Measurements from ENCODE around the gene FIGN. TPM values are rescaled to one million over a fixed set of nuclear protein-coding genes. Genes with fewer than 3 reads are reported as not detected.

Gene FIGN
- total and polyA plus RNA-seq, 9 of the 15 experiments (the other 6 are each of a cell fraction or from before 2014, with no cell fraction given) = 0.02 TPM; not detected in 8

GRCh38 chr2:163610817-163611556, 124.8 kb downstream of the FIGN start:
- WGBS (ENCODE audit: insufficient coverage, low coverage, missing lambda C conversion rate) = 3% methylated on average over 13 of the region's 13 CpGs
- CTCF ChIA-PET (ENCODE audit: low intra/inter-chr PET ratio) = no interaction called here
- no peak overlapping the region for H3K27ac ChIP-seq (ENCODE audit: extremely low read depth, low read depth, low read length)
- TF ChIP-seq DLX4 (CRISPR knock-in tag; IDR thresholded peaks at IDR 0.05) (no peak), BACH1 (tag; IDR thresholded peaks at IDR 0.05) (no peak), ZNF449 (CRISPR knock-in tag; IDR thresholded peaks at IDR 0.05) (no peak), RAD21 (CRISPR knock-in tag; conservative IDR thresholded peaks at IDR 0.05 in 1 of 2, IDR thresholded peaks at IDR 0.05 in 1 of 2) (no peak), NFIX (CRISPR knock-in tag; IDR thresholded peaks at IDR 0.05; ENCODE audit: low read depth) (no peak), NCOA2 (IDR thresholded peaks at IDR 0.05; ENCODE audit: partially characterized antibody in 2 of 2) (no peak), ZKSCAN1 (IDR thresholded peaks at IDR 0.05; ENCODE audit: low read depth, low read length) (no peak)
- TF ChIP-seq, protein P1, sequence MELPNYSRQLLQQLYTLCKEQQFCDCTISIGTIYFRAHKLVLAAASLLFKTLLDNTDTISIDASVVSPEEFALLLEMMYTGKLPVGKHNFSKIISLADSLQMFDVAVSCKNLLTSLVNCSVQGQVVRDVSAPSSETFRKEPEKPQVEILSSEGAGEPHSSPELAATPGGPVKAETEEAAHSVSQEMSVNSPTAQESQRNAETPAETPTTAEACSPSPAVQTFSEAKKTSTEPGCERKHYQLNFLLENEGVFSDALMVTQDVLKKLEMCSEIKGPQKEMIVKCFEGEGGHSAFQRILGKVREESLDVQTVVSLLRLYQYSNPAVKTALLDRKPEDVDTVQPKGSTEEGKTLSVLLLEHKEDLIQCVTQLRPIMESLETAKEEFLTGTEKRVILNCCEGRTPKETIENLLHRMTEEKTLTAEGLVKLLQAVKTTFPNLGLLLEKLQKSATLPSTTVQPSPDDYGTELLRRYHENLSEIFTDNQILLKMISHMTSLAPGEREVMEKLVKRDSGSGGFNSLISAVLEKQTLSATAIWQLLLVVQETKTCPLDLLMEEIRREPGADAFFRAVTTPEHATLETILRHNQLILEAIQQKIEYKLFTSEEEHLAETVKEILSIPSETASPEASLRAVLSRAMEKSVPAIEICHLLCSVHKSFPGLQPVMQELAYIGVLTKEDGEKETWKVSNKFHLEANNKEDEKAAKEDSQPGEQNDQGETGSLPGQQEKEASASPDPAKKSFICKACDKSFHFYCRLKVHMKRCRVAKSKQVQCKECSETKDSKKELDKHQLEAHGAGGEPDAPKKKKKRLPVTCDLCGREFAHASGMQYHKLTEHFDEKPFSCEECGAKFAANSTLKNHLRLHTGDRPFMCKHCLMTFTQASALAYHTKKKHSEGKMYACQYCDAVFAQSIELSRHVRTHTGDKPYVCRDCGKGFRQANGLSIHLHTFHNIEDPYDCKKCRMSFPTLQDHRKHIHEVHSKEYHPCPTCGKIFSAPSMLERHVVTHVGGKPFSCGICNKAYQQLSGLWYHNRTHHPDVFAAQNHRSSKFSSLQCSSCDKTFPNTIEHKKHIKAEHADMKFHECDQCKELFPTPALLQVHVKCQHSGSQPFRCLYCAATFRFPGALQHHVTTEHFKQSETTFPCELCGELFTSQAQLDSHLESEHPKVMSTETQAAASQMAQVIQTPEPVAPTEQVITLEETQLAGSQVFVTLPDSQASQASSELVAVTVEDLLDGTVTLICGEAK (IDR thresholded peaks at IDR 0.05) = no peak
- TF ChIP-seq, protein P1 (CRISPR knock-in tag; IDR thresholded peaks at IDR 0.05) = no peak

More at GRCh38 chr2:163610817-163611556, 124.8 kb downstream of the FIGN start:
- in situ Hi-C loops (cut with MboI) = no loop called here
- no peaks in the 10 kb centered on the region for H3K9me3 ChIP-seq (replicated peaks; ENCODE audit: control insufficient read depth, insufficient read depth, low read depth, low read length)
- DNase-seq (ENCODE audit: extremely low read depth in 1 of 4, low spot score in 3 of 4) = no peak
- FAIRE-seq = no peak
- no peaks in the 10 kb centered on the region for H3K9me1 ChIP-seq (ENCODE audit: control insufficient read depth, insufficient read depth, low read length)
- H3K27me3 ChIP-seq (ENCODE audit: control insufficient read depth in 2 of 2, insufficient read depth in 2 of 2, low read length in 2 of 2) = no peaks in the 10 kb centered on the region
- intact Hi-C loops (cut with micrococcal nuclease) = no loop called here
- H3K9ac ChIP-seq (ENCODE audit: insufficient read depth in 1 of 2, low read depth in 2 of 2, low read length in 2 of 2) = no peak overlapping the region
- ATAC-seq = no peak
- no peaks in the 10 kb centered on the region for H3K79me2 ChIP-seq (ENCODE audit: control insufficient read depth, insufficient read depth, low read length)
- no peaks in the 10 kb centered on the region for H3K36me3 ChIP-seq (ENCODE audit: control insufficient read depth, insufficient read depth, low read length)
- H3K4me1 ChIP-seq (replicated peaks in 1 of 2; ENCODE audit: control insufficient read depth in 2 of 2, insufficient read depth in 2 of 2, low read length in 2 of 2) = no peaks in the 10 kb centered on the region
- H3K4me3 ChIP-seq = no peak overlapping the region
- H2AFZ ChIP-seq (ENCODE audit: low read depth, low read length) = no peak overlapping the region
- H4K20me1 ChIP-seq (replicated peaks; ENCODE audit: control insufficient read depth, insufficient read depth, low read length) = no peaks in the 10 kb centered on the region
- no TSS peak for BruUV-seq (replicated peaks)
- POLR2A ChIA-PET = no interaction called here
- H3K4me2 ChIP-seq (ENCODE audit: insufficient read depth, low read length) = no peak overlapping the region

Data from K562 (cell line).